NCI-H187 (cell line): ENCODE measurements around the gene PGM1.

ENCODE experiments used
- DNase-seq, 2 experiments: peaks; one replicate each; lab custom pipeline; 2025; lab: John Stamatoyannopoulos, UW

PGM1 gene

GRCh38 chr1:63601061-63601460 lies 7.8 kb downstream of the PGM1 start:
- DNase-seq: no peak

GRCh38 chr1:63601463-63601862 lies 8.3 kb downstream of the PGM1 start:
- DNase-seq: no peak

GRCh38 chr1:63601912-63602311 lies 8.7 kb downstream of the PGM1 start:
- DNase-seq: no peak

GRCh38 chr1:63602629-63603028 lies 9.4 kb downstream of the PGM1 start:
- DNase-seq: no peak

GRCh38 chr1:63603810-63604209 lies 10.6 kb downstream of the PGM1 start:
- DNase-seq: no peak

GRCh38 chr1:63607322-63607721 lies 14.1 kb downstream of the PGM1 start:
- DNase-seq: no peak

GRCh38 chr1:63611231-63611630 lies 18.0 kb downstream of the PGM1 start:
- no peak for DNase-seq

GRCh38 chr1:63612564-63612963 lies 19.4 kb downstream of the PGM1 start:
- no peak for DNase-seq

GRCh38 chr1:63612971-63613370 lies 19.8 kb downstream of the PGM1 start:
- no peak for DNase-seq

- DNase-seq: peak; percentile 5 to 22
Observed at GRCh38 chr1:63615768-63616420, 22.7 kb downstream of the PGM1 start.

- no peak for DNase-seq
Observed at GRCh38 chr1:63617450-63617849, 24.2 kb downstream of the PGM1 start.

- DNase-seq: no peak
Observed at GRCh38 chr1:63618011-63618410, 24.8 kb downstream of the PGM1 start.

GRCh38 chr1:63619558-63619957 lies 26.3 kb downstream of the PGM1 start:
- DNase-seq: no peak

GRCh38 chr1:63620671-63621070 lies 27.5 kb downstream of the PGM1 start:
- no peak for DNase-seq

GRCh38 chr1:63621075-63621474 lies 27.9 kb downstream of the PGM1 start:
- DNase-seq: no peak

GRCh38 chr1:63621698-63622097 lies 28.5 kb downstream of the PGM1 start:
- no peak for DNase-seq

- no peak for DNase-seq
Observed at GRCh38 chr1:63622849-63623566, 29.8 kb downstream of the PGM1 start.

GRCh38 chr1:63623952-63624351 lies 30.7 kb downstream of the PGM1 start:
- no peak for DNase-seq

GRCh38 chr1:63624911-63625310 lies 31.7 kb downstream of the PGM1 start:
- no peak for DNase-seq

GRCh38 chr1:63626222-63626621 lies 33.0 kb downstream of the PGM1 start:
- DNase-seq: no peak

GRCh38 chr1:63628607-63629006 lies 35.4 kb downstream of the PGM1 start:
- no peak for DNase-seq

- no peak for DNase-seq
Observed at GRCh38 chr1:63630238-63630637, 37.0 kb downstream of the PGM1 start.

- DNase-seq: no peak
Observed at GRCh38 chr1:63630666-63631065, 37.5 kb downstream of the PGM1 start.

- no peak for DNase-seq
Observed at GRCh38 chr1:63632110-63632509, 38.9 kb downstream of the PGM1 start.
